HEK293T (cell line): ENCODE results near the gene FH.

ENCODE experiments used
- FOXA1 ChIP-seq: fragments of 450-650 bp; IDR thresholded peaks from 2 replicates; pipeline ENCODE4 v1.6.1; 2016; ENCODE audit warnings: mild to moderate bottlenecking
- L3MBTL2 ChIP-seq: fragments of 450-650 bp; conservative IDR thresholded peaks from 2 replicates; pipeline ENCODE4 v1.6.1; 2016; ENCODE audit warnings: mild to moderate bottlenecking
- NFRKB ChIP-seq: fragments of 450-650 bp; IDR thresholded peaks from 2 replicates; pipeline ENCODE4 v1.6.1; 2016; ENCODE audit warnings: mild to moderate bottlenecking, moderate library complexity
- PKNOX1 ChIP-seq: fragments of 450-650 bp; IDR thresholded peaks from 2 replicates; pipeline ENCODE4 v1.6.1; 2016
- SP1 ChIP-seq: fragments of 450-650 bp; IDR thresholded peaks from 2 replicates; pipeline ENCODE4 v1.6.1; 2017

DNA sequence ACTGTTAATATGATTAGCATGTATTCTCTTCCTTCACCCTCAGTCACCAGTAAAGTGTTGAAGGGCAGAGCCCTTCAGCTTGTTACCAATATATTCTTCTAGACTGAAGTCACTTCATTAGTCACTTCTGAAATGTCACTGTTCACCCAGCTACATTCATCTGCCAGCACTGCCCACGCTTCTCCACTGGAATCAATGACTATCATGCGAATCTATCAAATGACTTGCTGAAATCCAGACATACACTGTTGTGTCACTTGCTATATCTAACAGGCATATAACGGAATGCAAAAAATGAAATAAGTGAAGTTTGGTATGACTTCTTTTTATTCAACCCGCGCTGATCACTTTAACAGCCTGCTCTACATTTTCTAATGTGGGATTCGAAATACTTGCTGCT lies 16.1 kb downstream of the FH start:
- TF ChIP-seq FOXA1 (no peak), PKNOX1 (no peak), L3MBTL2 (no peak), NFRKB (no peak), SP1 (no peak)
